Loucy (cell line): Measurements from ENCODE around the gene INF2.

Experiments
- H2AFZ ChIP-seq: fragments of 200-600 bp; sonication (generic); 2 replicates; pipeline ENCODE4 v1.6.0; 2016; ENCODE audit warnings: antibody characterized with exemption, mild to moderate bottlenecking, low read length, moderate library complexity
- H3F3A ChIP-seq: fragments of 200-600 bp; 2 replicates; pipeline ENCODE4 v1.6.0; 2016; ENCODE audit warnings: antibody characterized with exemption, low read depth, mild to moderate bottlenecking
- H3K27me3 ChIP-seq: fragments of 200-600 bp; sonication (generic); 2 replicates; pipeline ENCODE4 v1.6.1; 2014; ENCODE audit warnings: low read length, mild to moderate bottlenecking; ENCODE audit not compliant: insufficient read depth, poor library complexity, severe bottlenecking
- H3K36me3 ChIP-seq: fragments of 200-600 bp; sonication (generic); 2 replicates; pipeline ENCODE4 v1.6.1; 2016; ENCODE audit warnings: low read length; ENCODE audit not compliant: insufficient read depth
- H3K4me1 ChIP-seq: fragments of 200-600 bp; sonication (generic); 2 replicates; pipeline ENCODE4 v1.5.1; 2014; ENCODE audit warnings: low read length, mild to moderate bottlenecking; ENCODE audit not compliant: insufficient read depth, poor library complexity, severe bottlenecking
- H3K4me2 ChIP-seq: fragments of 200-600 bp; sonication (generic); 2 replicates; pipeline ENCODE4 v1.6.0; 2014; ENCODE audit warnings: antibody characterized with exemption, low read length, low read depth, mild to moderate bottlenecking; ENCODE audit not compliant: poor library complexity, severe bottlenecking
- H3K4me3 ChIP-seq: fragments of 200-600 bp; sonication (generic); 2 replicates; pipeline ENCODE4 v1.5.1; 2014; ENCODE audit warnings: low read length, mild to moderate bottlenecking, mixed read lengths; ENCODE audit not compliant: poor library complexity, severe bottlenecking
- H3K79me2 ChIP-seq: fragments of 200-600 bp; sonication (generic); 2 replicates; pipeline ENCODE4 v1.6.1; 2014; ENCODE audit warnings: low read length; ENCODE audit not compliant: insufficient read depth
- H3K9ac ChIP-seq: fragments of 200-600 bp; sonication (generic); 2 replicates; pipeline ENCODE4 v1.6.0; 2014; ENCODE audit warnings: mild to moderate bottlenecking, low read depth, low read length, moderate library complexity; ENCODE audit not compliant: poor library complexity, severe bottlenecking
- H3K9me2 ChIP-seq: fragments of 200-600 bp; sonication (generic); replicated peaks from 2 replicates; pipeline ENCODE4 v1.6.1; 2016; ENCODE audit warnings: low read depth, low read length, mixed read lengths
- H3K9me3 ChIP-seq: fragments of 200-600 bp; sonication (generic); 2 replicates; pipeline ENCODE4 v1.6.1; 2014; ENCODE audit warnings: mild to moderate bottlenecking, antibody characterized with exemption, low read length, low read depth; ENCODE audit not compliant: insufficient read depth
- H4K20me1 ChIP-seq: fragments of 200-600 bp; sonication (generic); 2 replicates; pipeline ENCODE4 v1.6.0; 2014; ENCODE audit warnings: antibody characterized with exemption, low read length, mild to moderate bottlenecking; ENCODE audit not compliant: insufficient read depth, poor library complexity, severe bottlenecking
- CTCF ChIP-seq: fragments of 200-600 bp; sonication (generic); conservative IDR thresholded peaks from 2 replicates; pipeline ENCODE4 v1.5.1; 2014; ENCODE audit warnings: mild to moderate bottlenecking, antibody characterized with exemption, low read length
- EZH2phosphoT487 ChIP-seq: fragments of 200-600 bp; IDR thresholded peaks from 2 replicates; pipeline ENCODE4 v1.6.1; 2018; ENCODE audit warnings: antibody characterized with exemption, mild to moderate bottlenecking, moderate library complexity, borderline replicate concordance

INF2 gene

GRCh38 chr14:104657563-104658324 is 31.7 kb upstream of the INF2 start:
- Histone ChIP-seq H3F3A (no peaks in the 10 kb centered on the region), H4K20me1 (no peaks in the 10 kb centered on the region), H3K9ac (no peak overlapping the region), H3K36me3 (no peaks in the 10 kb centered on the region), H3K9me2 (no peaks in the 10 kb centered on the region), H3K79me2 (no peaks in the 10 kb centered on the region), H3K4me3 (no peak overlapping the region), H3K4me1 (no peaks in the 10 kb centered on the region), H3K27me3 (no peaks in the 10 kb centered on the region), H3K9me3 (peaks cover 7% of the 10 kb centered on the region; the same call in 1 of the 2 replicates), H2AFZ (no peak overlapping the region), H3K4me2 (no peak overlapping the region)
- TF ChIP-seq CTCF (no peak), EZH2phosphoT487 (no peak)

GRCh38 chr14:104658325-104658712 is 31.1 kb upstream of the INF2 start:
- TF ChIP-seq CTCF (no peak), EZH2phosphoT487 (no peak)

GRCh38 chr14:104659146-104659545 is 30.3 kb upstream of the INF2 start:
- Histone ChIP-seq H3K4me1 (no peaks in the 10 kb centered on the region), H3K79me2 (no peaks in the 10 kb centered on the region), H3K9me3 (no peaks in the 10 kb centered on the region), H3K9me2 (no peaks in the 10 kb centered on the region), H3K4me2 (no peak overlapping the region), H3K9ac (no peak overlapping the region), H3K27me3 (no peaks in the 10 kb centered on the region), H3K36me3 (no peaks in the 10 kb centered on the region), H2AFZ (no peak overlapping the region), H4K20me1 (no peaks in the 10 kb centered on the region), H3K4me3 (no peak overlapping the region), H3F3A (no peaks in the 10 kb centered on the region)
- TF ChIP-seq CTCF: no peak
- TF ChIP-seq EZH2phosphoT487: no peak

More at GRCh38 chr14:104658325-104658712, 31.1 kb upstream of the INF2 start:
- no peaks in the 10 kb centered on the region for H3K9me2 ChIP-seq
- no peaks in the 10 kb centered on the region for H3K4me1 ChIP-seq
- H3K9me3 ChIP-seq: peaks cover 3% of the 10 kb centered on the region; the same call in 1 of the 2 replicates
- no peak overlapping the region for H2AFZ ChIP-seq
- no peak overlapping the region for H3K4me3 ChIP-seq
- no peak overlapping the region for H3K9ac ChIP-seq
- H3K79me2 ChIP-seq: no peaks in the 10 kb centered on the region
- H3K27me3 ChIP-seq: no peaks in the 10 kb centered on the region
- H3K36me3 ChIP-seq: no peaks in the 10 kb centered on the region
- H3K4me2 ChIP-seq: no peak overlapping the region
- H4K20me1 ChIP-seq: no peaks in the 10 kb centered on the region
- no peaks in the 10 kb centered on the region for H3F3A ChIP-seq
